ENCODE measurements around the gene C1orf35.

The C1orf35 gene

DNA sequence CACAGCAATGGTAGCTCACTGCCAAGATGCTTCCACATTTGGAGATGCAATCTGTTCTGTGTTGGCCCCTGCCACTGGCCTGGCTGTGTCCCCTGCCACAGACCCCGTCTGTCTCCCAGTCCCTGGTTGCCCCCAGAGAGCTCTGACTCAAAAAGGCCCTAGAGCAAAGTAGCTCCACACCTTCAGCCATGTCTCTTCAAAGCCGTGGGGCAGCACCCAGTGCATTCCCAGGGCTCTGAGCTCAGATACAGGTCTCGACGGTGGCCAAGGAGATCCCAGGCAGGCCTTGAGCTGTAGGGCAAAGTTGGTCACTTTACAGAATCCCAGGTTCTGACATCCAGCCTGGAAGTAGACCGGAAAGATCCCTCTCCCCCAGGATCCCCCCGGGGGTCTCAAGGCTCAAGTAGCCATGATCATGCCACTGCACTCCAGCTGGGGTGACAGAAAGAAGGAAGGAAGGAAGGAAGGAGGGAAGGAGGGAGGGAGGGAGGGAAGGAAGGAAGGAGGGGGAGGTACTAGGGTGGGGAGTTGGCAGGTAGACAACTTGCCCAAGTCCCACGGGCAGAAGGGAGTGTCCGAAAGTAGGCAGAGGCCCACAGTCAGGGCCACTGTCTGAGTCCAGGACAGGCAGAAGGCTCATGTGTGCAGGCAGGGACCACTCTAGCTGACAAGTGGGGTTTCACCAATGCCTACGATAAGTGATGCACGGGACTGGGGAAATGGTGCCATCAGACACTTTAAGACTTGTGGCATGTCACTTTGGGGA, 25.4 kb downstream of the C1orf35 start:
- no peak for DNase-seq

GRCh38 chr1:228076796-228077430, 26.2 kb downstream of the C1orf35 start:
- DNase-seq, result no peak

DNA sequence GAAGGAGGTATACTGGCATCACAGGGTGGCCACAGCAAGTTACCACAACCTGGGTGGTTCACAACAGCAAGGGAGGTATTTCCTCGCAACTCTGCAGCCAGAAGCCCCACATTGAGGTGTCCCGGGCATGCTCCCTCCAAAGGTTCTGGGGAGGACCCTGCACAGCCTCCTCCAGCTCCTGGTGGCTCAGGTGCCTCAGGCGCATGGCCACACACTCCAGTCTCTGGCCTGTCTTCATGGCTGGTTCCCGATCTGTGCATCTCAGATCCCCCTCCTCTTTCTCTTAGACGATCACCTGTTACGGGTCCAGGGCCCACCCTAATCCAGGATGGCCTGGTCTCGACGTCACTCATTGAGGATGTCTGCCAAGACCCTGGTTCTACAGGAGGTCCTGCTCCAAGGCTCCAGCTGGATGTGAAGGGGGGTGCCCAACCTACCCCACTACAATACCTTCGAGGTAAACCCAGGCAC, 27.3 kb downstream of the C1orf35 start:
- no peak for DNase-seq

GRCh38 chr1:228074954-228075730, 28.0 kb downstream of the C1orf35 start:
- DNase-seq, result no peak

DNA sequence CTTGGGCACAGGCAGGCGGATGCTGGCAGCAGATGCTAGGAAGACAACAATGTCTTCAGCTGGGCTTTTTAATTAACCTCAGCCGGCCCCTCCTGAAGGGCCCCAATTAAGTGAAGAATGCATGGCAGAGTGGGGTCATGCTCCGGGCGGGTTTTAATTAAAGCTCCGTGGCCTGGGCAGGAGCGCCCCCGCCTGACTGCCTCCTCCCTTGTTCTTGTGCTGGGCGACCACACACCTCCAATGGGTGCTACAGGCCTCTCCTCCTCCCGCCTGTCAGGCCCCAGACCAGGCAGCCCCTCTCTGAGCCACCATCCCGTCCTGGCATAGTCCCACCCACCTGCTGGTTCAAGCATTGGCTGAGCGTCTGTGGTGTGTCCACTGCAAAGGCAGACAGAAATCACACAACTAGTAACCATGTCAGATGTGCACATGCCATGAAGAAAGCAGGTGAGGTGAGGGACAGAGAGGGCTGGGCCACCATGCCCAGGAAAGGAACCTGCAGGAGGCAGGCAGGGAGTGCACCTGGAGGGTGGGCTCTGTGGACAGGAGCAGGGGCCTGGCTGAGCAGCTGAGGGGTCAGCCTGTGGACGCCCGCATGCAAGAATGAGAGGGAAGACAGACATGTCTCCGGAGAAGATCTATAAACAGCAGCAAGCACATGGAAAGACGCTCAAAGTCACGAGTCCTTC, 29.1 kb downstream of the C1orf35 start:
- no peak for DNase-seq

- DNase-seq, result no peak
Measured at GRCh38 chr1:228073061-228073856, 29.9 kb downstream of the C1orf35 start.

DNA sequence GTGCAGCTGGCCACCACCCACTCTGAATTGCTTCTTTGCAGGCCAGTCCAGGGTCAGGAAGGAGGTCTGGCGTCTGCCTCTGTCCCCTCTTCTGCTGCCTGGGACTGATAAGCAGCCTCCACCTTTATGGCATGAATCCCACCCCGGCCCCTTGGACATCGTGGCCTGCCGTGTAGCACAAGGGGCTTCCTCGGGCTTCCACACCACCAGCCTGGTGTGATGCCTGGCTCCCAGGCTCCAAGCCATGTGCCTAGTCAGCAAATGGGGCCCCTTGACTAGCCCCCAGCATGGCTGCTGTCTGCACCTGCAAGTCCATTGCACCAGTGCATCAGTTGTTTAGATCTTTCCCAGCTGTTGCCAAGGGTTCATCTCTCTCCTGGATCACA, 30.5 kb downstream of the C1orf35 start:
- no peak for DNase-seq

- no peak for DNase-seq
Measured at GRCh38 chr1:228071839-228072657, 31.1 kb downstream of the C1orf35 start.

DNA sequence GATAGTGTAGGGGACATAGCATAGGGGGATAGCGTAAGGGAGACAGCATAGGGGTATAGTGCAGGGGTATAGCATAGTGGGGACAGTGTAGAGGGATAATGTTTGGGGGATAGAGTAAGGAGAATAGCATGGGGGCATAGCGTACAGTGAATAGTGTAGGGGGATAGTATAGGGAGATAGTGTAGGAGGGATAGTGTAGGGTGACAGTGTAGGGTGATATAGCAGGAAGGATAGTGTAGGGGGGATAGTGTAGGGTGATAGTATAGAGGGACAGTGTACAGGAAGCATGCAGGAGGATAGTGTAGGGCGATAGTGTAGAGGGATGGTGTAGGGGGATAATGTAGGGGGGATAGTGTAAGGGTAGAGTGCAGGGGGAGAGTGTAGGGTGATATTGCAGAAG, 32.3 kb downstream of the C1orf35 start:
- DNase-seq, result no peak

GRCh38 chr1:228070173-228070572, 33.0 kb downstream of the C1orf35 start:
- no peak for DNase-seq

DNA sequence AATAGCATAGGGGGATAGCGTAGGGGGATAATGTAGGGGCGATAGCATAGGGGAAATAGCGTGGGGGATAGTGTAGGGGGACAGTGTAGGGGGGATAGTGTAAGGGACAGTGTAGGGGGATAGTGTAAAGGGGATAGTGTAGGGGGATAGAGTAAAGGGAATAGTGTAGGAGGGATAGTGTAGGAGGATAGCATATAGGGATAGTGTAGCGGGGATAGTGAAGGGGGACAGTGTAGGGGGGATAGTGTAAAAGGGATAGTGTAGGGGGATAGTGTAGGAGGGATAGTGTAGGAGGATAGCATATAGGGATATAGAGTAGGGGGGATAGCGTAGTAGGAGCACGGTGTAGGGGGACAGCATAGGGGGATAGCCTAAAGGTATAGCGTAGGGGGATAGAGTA, 34.8 kb downstream of the C1orf35 start:
- DNase-seq, result no peak

GRCh38 chr1:228066891-228067654, 36.1 kb downstream of the C1orf35 start:
- no peak for DNase-seq

GRCh38 chr1:228066416-228066815, 36.7 kb downstream of the C1orf35 start:
- no peak for DNase-seq

DNA sequence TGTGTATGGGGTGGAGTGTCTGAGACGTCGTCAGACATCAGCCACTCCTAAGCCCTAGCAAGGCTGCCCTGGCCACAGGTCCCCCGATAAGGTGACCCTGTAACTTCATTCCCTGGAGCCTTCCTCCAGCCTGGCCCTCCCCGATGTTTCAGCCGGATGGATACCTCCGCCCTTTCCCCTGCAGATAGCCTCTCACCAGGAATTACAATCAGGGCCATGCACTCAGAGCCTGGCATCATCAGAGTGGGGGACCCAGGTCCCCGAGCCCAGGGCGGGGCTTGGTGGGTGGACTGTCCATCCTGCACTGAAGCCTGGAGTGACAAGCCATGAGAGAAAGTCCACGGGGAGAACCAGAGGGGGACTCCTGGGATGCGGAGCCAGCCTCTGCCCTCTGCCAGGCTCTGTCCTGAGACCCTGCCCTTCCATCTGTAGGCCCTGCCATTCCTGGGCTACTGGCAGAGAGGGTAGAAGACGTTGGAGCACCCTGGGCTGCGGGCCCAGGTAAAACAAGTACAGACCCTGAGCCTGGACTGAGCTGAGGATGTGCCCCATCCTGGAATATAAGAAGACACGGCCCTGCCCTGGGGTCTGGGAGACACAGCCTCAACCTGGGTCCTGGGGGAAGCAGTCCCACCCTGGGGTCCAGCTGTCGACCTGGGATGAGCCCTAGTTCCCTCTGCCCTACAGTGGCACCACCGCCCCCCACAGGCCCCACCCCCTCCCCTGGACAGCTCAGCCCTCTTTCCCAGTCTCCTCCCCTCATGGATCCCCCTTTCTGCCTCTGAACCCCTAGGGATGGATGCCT, 37.4 kb downstream of the C1orf35 start:
- DNase-seq, result no peak

- DNase-seq, result no peak
Measured at GRCh38 chr1:228064741-228065542, 38.2 kb downstream of the C1orf35 start.

- no peak for DNase-seq
Measured at GRCh38 chr1:228064296-228064695, 38.8 kb downstream of the C1orf35 start.

GRCh38 chr1:228063251-228064191, 39.6 kb downstream of the C1orf35 start:
- DNase-seq, result no peak

- DNase-seq, result no peak
Measured at GRCh38 chr1:228062812-228063211, 40.3 kb downstream of the C1orf35 start.
